GM19438 (cell line): ENCODE data around the gene ACIN1.

ENCODE experiments used
- ATAC-seq: cut with Tn5 transposase; IDR thresholded peaks from one replicate; pipeline ENCODE4 v1.9.1; 2021; ENCODE audit warnings: low read depth; ENCODE audit not compliant: unreplicated experiment

Gene ACIN1

GRCh38 chr14:23089498-23090253 is 5.3 kb downstream of the ACIN1 start:
- ATAC-seq: no peak

- ATAC-seq: no peak
Measured at GRCh38 chr14:23086565-23086964, 8.4 kb downstream of the ACIN1 start.

GRCh38 chr14:23085458-23085857 is 9.5 kb downstream of the ACIN1 start:
- no peak for ATAC-seq

- ATAC-seq: no peak
Measured at GRCh38 chr14:23080474-23080873, 14.5 kb downstream of the ACIN1 start.

GRCh38 chr14:23079716-23080115 is 15.2 kb downstream of the ACIN1 start:
- ATAC-seq: no peak

- no peak for ATAC-seq
Measured at GRCh38 chr14:23078692-23079116, 16.2 kb downstream of the ACIN1 start.

- no peak for ATAC-seq
Measured at GRCh38 chr14:23077962-23078361, 17.0 kb downstream of the ACIN1 start.

GRCh38 chr14:23076785-23077408 is 18.0 kb downstream of the ACIN1 start:
- no peak for ATAC-seq

- no peak for ATAC-seq
Measured at GRCh38 chr14:23074906-23075305, 20.0 kb downstream of the ACIN1 start.

GRCh38 chr14:23071921-23072539 is 22.9 kb downstream of the ACIN1 start:
- ATAC-seq: no peak

GRCh38 chr14:23071244-23071920 is 23.6 kb downstream of the ACIN1 start:
- peak; percentile 81 for ATAC-seq

- ATAC-seq: no peak
Measured at GRCh38 chr14:23070262-23071129, 24.4 kb downstream of the ACIN1 start.

GRCh38 chr14:23069413-23069806 is 25.5 kb downstream of the ACIN1 start:
- no peak for ATAC-seq

- ATAC-seq: peak; percentile 66
Measured at GRCh38 chr14:23068789-23069412, 26.0 kb downstream of the ACIN1 start.

GRCh38 chr14:23067847-23068788 is 26.8 kb downstream of the ACIN1 start:
- ATAC-seq: no peak

- no peak for ATAC-seq
Measured at GRCh38 chr14:23066855-23067744, 27.8 kb downstream of the ACIN1 start.

- ATAC-seq: no peak
Measured at GRCh38 chr14:23066368-23066767, 28.6 kb downstream of the ACIN1 start.

- no peak for ATAC-seq
Measured at GRCh38 chr14:23063601-23064000, 31.3 kb downstream of the ACIN1 start.
